ENCODE measurements around the gene JARID2. TPM values are rescaled to one million over a fixed set of nuclear protein-coding genes. Genes with fewer than 3 reads are reported as not detected.
A peak's percentile ranks its signal among the peaks of the same experiment; 100 is the strongest.

The JARID2 gene
- total RNA-seq, 2 donors from 2014 or later, result 3.6 to 4.6 TPM

GRCh38 chr6:15253203-15254022 lies 7.5 kb downstream of the JARID2 start:
- no peaks in the 10 kb centered on the region for H3K9me3 ChIP-seq
- H3K27me3 ChIP-seq, result no peaks in the 10 kb centered on the region
- DNase-seq, result no peak
- H3K36me3 ChIP-seq (replicated peaks in 1 of 2; ENCODE audit: insufficient read depth in 1 of 2, low read depth in 2 of 2), result no peaks in the 10 kb centered on the region
- no peak overlapping the region for H3K27ac ChIP-seq
- H3K4me1 ChIP-seq, result peaks cover 56% of the 10 kb centered on the region
- 72 to 88% methylated on average over 14 of the region's 14 CpGs for WGBS, 2 donors
- intact Hi-C loops (cut with DNase I), result no loop called here
- ATAC-seq, result no peak
- H3K4me3 ChIP-seq, result no peak overlapping the region
- TF ChIP-seq POLR2A (IDR thresholded peaks at IDR 0.05) (no peak), CTCF (IDR thresholded peaks at IDR 0.05) (no peak)

GRCh38 chr6:15254070-15254975 lies 8.5 kb downstream of the JARID2 start:
- DNase-seq (peak in 1 of 4 donors; percentile 35), ATAC-seq (no peak)
- WGBS, 2 donors, result 63 to 72% methylated on average over 13 to 14 of the region's 14 CpGs
- H3K36me3 ChIP-seq (replicated peaks in 1 of 2; ENCODE audit: insufficient read depth in 1 of 2, low read depth in 2 of 2), result no peaks in the 10 kb centered on the region
- TF ChIP-seq CTCF (IDR thresholded peaks at IDR 0.05), result no peak
- TF ChIP-seq POLR2A (IDR thresholded peaks at IDR 0.05), result no peak
- H3K4me3 ChIP-seq, result no peak overlapping the region
- no peaks in the 10 kb centered on the region for H3K27me3 ChIP-seq
- peaks cover 51% of the 10 kb centered on the region for H3K4me1 ChIP-seq
- H3K27ac ChIP-seq, result no peak overlapping the region
- intact Hi-C loops (cut with DNase I), result no loop called here
- no peaks in the 10 kb centered on the region for H3K9me3 ChIP-seq

- Histone ChIP-seq H3K4me3 (no peak overlapping the region), H3K27ac (no peak overlapping the region), H3K4me1 (peaks cover 50% of the 10 kb centered on the region), H3K36me3 (replicated peaks in 1 of 2; ENCODE audit: insufficient read depth in 1 of 2, low read depth in 2 of 2) (no peaks in the 10 kb centered on the region), H3K27me3 (no peaks in the 10 kb centered on the region), H3K9me3 (no peaks in the 10 kb centered on the region)
- ATAC-seq (no peak), DNase-seq (no peak)
- WGBS, 2 donors, result 63 to 68% methylated on average over 1 of the region's 1 CpG
- TF ChIP-seq POLR2A (IDR thresholded peaks at IDR 0.05) (no peak), CTCF (IDR thresholded peaks at IDR 0.05) (no peak)
- intact Hi-C loops (cut with DNase I), result no loop called here
These were observed 9.6 kb downstream of the JARID2 start for GRCh38 chr6:15255481-15255880.

GRCh38 chr6:15255909-15256395 lies 10.1 kb downstream of the JARID2 start:
- TF ChIP-seq CTCF (IDR thresholded peaks at IDR 0.05) (no peak), POLR2A (IDR thresholded peaks at IDR 0.05) (no peak)
- no peaks in the 10 kb centered on the region for H3K27me3 ChIP-seq
- ATAC-seq (peak; percentile 16), DNase-seq (no peak)
- H3K36me3 ChIP-seq (replicated peaks in 1 of 2; ENCODE audit: insufficient read depth in 1 of 2, low read depth in 2 of 2), result no peaks in the 10 kb centered on the region
- H3K9me3 ChIP-seq, result no peaks in the 10 kb centered on the region
- WGBS, 2 donors, result 61 to 75% methylated on average over 4 of the region's 4 CpGs
- intact Hi-C loops (cut with DNase I), result no loop called here
- no peak overlapping the region for H3K27ac ChIP-seq
- peaks cover 49% of the 10 kb centered on the region for H3K4me1 ChIP-seq
- no peak overlapping the region for H3K4me3 ChIP-seq
